ENCODE data around the gene GANAB.
"Not testable (repeated sequence)": the region's sequence is repeated elsewhere in the genome, so short reads cannot be mapped to it uniquely, and the experiment has no call there.

Gene GANAB

GRCh38 chr11:62621567-62622470 lies 24.6 kb downstream of the GANAB start, which contains the start of gene B3GAT3:
B3GAT3 (minus strand) TSS chr11:62621986; CDS start chr11:62621947, 39 bp downstream.
- FAIRE-seq: no peak

GRCh38 chr11:62621027-62621566 lies 25.3 kb downstream of the GANAB start:
- TF ChIP-seq POLR2A (IDR thresholded peaks at IDR 0.05; ENCODE audit: low read depth, low read length): no peak
- FAIRE-seq (no peak), DNase-seq (ENCODE audit: insufficient read length, low spot score) (no peak)

More at GRCh38 chr11:62621567-62622470, 24.6 kb downstream of the GANAB start, which contains the start of gene B3GAT3:
- DNase-seq (ENCODE audit: insufficient read length, low spot score): peak; percentile 97
- peak; percentile 80 for TF ChIP-seq POLR2A (IDR thresholded peaks at IDR 0.05; ENCODE audit: low read depth, low read length)

- not testable (repeated sequence) for DNase-seq (ENCODE audit: insufficient read length, low spot score); FAIRE-seq
Measured at GRCh38 chr11:62616957-62617356, 29.5 kb downstream of the GANAB start.

DNA sequence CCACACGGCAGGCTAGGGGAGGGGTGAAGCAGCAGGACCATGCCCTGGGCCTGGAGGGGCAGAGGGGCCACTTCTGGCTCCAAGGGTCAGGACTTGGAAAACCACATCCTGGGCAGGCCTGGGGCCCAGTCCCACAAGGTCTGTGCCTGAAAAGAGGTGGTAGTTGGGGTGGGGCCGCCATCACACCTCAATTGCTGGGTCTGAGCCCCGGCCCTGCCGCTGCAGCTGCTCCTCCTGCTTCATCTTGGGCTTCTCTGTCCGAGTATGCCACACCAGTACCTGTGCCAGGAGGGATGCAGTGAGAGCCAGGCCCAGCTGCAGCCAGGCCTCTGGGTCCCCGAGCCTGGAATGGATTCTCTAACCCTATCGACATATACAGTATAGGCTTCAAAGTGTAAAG lies 30.9 kb downstream of the GANAB start:
- DNase-seq (ENCODE audit: insufficient read length, low spot score): no peak
- TF ChIP-seq POLR2A (IDR thresholded peaks at IDR 0.05; ENCODE audit: low read depth, low read length): no peak
- no peak for FAIRE-seq

- FAIRE-seq: no peak
- peak; percentile 53 for DNase-seq (ENCODE audit: insufficient read length, low spot score)
- TF ChIP-seq POLR2A (IDR thresholded peaks at IDR 0.05; ENCODE audit: low read depth, low read length): no peak
Measured at GRCh38 chr11:62614275-62614674, 32.1 kb downstream of the GANAB start.

GRCh38 chr11:62613291-62613778 lies 33.1 kb downstream of the GANAB start:
- DNase-seq (ENCODE audit: insufficient read length, low spot score): no peak
- FAIRE-seq: no peak
- no peak for TF ChIP-seq POLR2A (IDR thresholded peaks at IDR 0.05; ENCODE audit: low read depth, low read length)

DNA sequence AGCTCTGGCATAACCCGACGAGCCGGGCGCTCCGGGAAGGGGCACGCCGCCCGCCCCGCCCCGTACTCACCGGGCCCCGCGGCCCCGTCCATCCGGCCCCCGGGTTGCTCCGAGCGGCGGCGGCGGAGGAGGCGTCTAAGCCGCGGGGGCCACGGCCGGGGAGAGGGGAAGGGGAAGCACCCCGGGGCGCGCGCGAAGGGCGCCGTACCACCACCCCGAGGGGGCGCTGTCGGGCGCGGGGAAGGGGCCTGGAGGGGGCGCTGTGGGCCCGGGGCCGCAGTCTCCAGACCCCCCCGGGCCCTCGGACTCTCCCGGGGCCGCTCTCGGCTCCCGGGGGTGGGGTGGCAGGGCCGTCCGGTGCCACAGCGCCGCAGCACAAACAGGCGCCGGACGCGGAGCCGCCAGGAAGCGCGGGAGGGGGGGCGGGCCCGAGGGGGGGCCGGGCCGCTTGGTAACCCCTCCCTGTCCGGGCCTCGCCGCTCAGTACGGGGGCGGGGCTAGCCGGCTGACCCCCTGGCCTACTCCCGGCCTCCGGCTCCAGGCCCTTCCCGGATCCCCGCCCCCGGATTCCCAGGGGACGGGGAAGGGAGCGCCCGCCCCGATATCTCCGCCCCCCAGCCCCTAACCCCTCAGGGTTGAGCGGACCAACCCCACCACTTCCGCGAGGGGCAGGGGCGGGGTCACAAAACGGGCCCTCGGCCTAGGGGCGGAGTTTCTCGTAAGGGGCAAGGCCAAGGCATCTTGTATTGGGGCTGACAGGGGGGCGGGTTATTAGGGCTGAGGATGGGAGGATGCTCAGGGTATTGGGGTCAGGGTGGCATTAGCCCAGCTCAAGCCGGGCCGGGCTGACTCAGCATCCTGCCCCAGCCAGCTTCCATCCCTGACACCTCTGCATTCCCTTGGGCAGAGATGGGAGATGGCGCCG lies 33.8 kb downstream of the GANAB start, which contains the start of the genes EML3 and ROM1:
TSS of gene EML3 (minus strand) at position 410 of the 925 bp plus-strand sequence. CDS start at position 92, 318 bp downstream.
TSS of gene ROM1 (plus strand) at position 892 of the 925 bp plus-strand sequence. CDS start at position 917, 25 bp downstream.
- DNase-seq (ENCODE audit: insufficient read length, low spot score): peak; percentile 89
- TF ChIP-seq POLR2A (IDR thresholded peaks at IDR 0.05; ENCODE audit: low read depth, low read length): peak; percentile 57
- FAIRE-seq: no peak

DNA sequence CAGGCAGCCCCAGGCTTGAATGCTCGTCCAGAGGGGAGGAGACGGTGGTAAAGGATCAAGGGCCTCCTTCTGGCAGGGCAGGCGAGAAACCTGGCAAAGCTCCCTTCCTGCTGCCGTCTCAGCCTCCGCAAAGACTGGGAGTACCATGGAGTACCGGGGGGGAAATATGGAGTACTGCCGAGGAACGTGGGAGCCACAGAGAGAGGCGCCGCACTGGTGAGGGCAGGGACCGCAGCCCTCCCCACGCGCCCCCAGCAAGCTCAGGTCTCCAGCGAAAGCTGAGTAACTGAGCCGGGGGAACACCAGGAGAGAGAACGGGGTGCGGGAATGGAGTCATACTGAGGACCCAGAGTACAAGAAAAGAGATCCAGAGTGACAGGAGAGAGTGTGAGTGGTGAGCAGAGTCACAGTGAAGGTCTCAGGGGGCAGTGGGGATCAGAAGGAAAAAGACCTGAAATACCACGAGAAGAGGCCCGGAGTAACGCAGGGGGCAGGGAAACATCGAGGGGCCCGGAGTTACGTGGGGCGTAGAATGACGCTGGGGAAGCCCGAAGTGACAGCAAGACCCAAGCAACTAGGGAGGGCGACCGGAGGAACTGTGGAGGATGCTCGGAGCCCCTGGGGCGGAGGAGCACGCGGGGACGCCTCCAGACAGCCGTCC lies 34.6 kb downstream of the GANAB start:
- DNase-seq (ENCODE audit: insufficient read length, low spot score) (peak; percentile 53), FAIRE-seq (no peak)
- TF ChIP-seq POLR2A (IDR thresholded peaks at IDR 0.05; ENCODE audit: low read depth, low read length): peak; percentile 55; the same call in 1 of the 2 replicates

DNA sequence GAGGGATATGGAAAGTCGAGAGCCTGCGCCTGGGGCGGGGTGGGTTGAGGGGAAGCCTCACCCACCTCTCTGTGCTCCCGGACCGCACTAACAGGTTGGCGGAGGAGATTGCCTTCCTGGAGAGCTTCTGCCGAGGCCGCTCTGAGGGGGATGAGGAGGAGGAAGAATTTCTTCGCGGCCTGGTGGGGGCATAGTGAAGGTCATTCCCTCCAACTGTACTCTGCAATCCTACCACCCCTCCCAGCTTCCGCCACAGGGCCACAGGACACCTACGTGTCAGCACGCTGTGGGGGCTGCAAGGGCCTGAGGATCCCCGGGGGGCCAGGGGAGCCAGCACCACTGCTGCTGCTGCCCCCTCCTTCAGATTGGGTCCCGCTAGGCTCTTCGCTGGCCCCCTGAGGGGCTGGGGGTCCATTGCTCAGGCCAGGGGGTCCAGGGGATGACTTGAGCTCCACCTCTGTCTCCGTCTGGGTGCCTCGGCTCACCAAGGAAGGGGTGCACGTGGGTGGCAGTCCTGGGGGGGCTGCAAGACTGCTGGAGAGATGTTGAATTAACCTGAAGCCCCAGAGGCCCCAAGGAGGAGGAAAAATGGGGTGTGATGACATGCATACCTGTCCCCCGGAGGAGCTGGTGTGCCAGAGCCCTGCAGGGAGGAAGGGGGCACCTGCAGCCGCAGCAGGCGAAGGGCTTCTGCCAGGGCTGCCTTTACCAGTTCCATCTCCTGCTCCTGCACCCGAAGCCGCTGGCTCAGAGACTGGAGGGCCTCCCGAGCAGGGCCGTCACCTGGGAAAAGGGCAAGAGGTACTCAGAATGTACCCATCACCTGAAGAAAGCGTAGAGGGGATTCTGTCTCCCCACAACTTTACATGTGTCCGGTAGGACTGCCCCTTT lies 35.4 kb downstream of the GANAB start:
- FAIRE-seq: no peak
- TF ChIP-seq POLR2A (IDR thresholded peaks at IDR 0.05; ENCODE audit: low read depth, low read length): no peak
- no peak for DNase-seq (ENCODE audit: insufficient read length, low spot score)

- TF ChIP-seq POLR2A (IDR thresholded peaks at IDR 0.05; ENCODE audit: low read depth, low read length): no peak
- FAIRE-seq: no peak
- no peak for DNase-seq (ENCODE audit: insufficient read length, low spot score)
Measured at GRCh38 chr11:62610403-62610802, 36.0 kb downstream of the GANAB start.

DNA sequence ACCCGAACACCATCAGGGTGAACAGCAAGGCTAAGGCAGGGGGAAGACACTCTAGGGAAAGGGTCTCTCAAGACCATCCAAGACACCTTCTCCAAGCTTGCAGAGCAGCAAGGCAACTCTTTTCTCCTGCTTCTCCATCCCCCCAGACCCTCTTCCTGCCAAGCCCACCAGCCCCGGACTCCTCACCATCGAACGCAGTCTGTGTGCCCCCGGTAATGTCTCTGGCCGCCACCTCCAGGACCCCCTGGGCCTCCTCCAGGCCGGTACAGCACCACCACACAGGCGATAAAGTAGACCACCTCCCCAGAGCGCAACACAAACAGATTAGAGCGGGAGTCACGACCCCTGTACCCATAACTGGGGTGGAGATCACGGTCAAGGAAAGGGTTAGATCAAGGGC lies 37.6 kb downstream of the GANAB start:
- no peak for FAIRE-seq
- no peak for TF ChIP-seq POLR2A (IDR thresholded peaks at IDR 0.05; ENCODE audit: low read depth, low read length)
- DNase-seq (ENCODE audit: insufficient read length, low spot score): no peak

DNA sequence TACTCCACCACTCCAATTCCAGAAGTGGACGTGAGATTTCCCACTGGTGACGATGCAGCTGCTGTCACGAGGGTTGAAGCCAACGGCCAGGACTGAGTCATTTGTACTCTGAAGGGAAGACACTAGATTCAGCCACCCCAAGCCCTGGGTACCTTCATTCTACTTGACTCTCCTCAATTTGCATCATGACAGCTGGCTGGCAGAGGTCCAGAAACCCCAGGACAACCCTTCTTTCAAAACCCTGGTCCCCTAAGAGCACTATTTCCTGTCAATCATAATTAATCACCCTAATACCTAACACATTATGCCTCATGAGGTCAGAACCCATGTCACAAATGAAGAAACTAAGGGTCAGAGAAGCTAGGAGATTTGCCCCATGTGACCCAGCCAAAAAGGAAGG lies 38.7 kb downstream of the GANAB start:
- TF ChIP-seq POLR2A (IDR thresholded peaks at IDR 0.05; ENCODE audit: low read depth, low read length): no peak
- DNase-seq (ENCODE audit: insufficient read length, low spot score) (no peak), FAIRE-seq (no peak)
